ENCODE measurements around the gene MCC.
"Not testable (repeated sequence)": the region's sequence is repeated elsewhere in the genome, so short reads cannot be mapped to it uniquely, and the experiment has no call there.

Gene MCC

GRCh38 chr5:113489299-113489698 is 1.0 kb upstream of the MCC start:
- FAIRE-seq: no peak

- FAIRE-seq: no peak
Observed at GRCh38 chr5:113488645-113489184, 462 bp upstream of the MCC start.

GRCh38 chr5:113487416-113487780 is 855 bp downstream of the MCC start:
- no peak for FAIRE-seq

- FAIRE-seq: no peak
Observed at GRCh38 chr5:113480243-113480642, 8.0 kb downstream of the MCC start.

GRCh38 chr5:113478691-113479090 is 9.6 kb downstream of the MCC start:
- no peak for FAIRE-seq

GRCh38 chr5:113474100-113474728 is 14.0 kb downstream of the MCC start:
- no peak for FAIRE-seq

- FAIRE-seq: no peak
Observed at GRCh38 chr5:113463032-113463431, 25.2 kb downstream of the MCC start.

- FAIRE-seq: not testable (repeated sequence)
Observed at GRCh38 chr5:113457106-113457505, 31.1 kb downstream of the MCC start.

GRCh38 chr5:113452941-113453340 is 35.3 kb downstream of the MCC start:
- FAIRE-seq: no peak

- FAIRE-seq: no peak
Observed at GRCh38 chr5:113451797-113452196, 36.5 kb downstream of the MCC start.

- FAIRE-seq: no peak
Observed at GRCh38 chr5:113450929-113451328, 37.3 kb downstream of the MCC start.

- no peak for FAIRE-seq
Observed at GRCh38 chr5:113450462-113450861, 37.8 kb downstream of the MCC start.

GRCh38 chr5:113448252-113448651 is 40.0 kb downstream of the MCC start:
- no peak for FAIRE-seq

GRCh38 chr5:113447498-113448050 is 40.7 kb downstream of the MCC start:
- no peak for FAIRE-seq

GRCh38 chr5:113446358-113446927 is 41.8 kb downstream of the MCC start:
- no peak for FAIRE-seq

- no peak for FAIRE-seq
Observed at GRCh38 chr5:113437111-113437510, 51.1 kb downstream of the MCC start.

- FAIRE-seq: no peak
Observed at GRCh38 chr5:113435575-113435974, 52.7 kb downstream of the MCC start.

GRCh38 chr5:113434889-113435288 is 53.4 kb downstream of the MCC start, which contains the start of gene TSSK1B:
Gene TSSK1B, minus strand, starts transcription at chr5:113434989. Its CDS starts 150 bp downstream, at chr5:113434839.
- no peak for FAIRE-seq

GRCh38 chr5:113433862-113434612 is 54.2 kb downstream of the MCC start:
- no peak for FAIRE-seq

- FAIRE-seq: no peak
Observed at GRCh38 chr5:113433071-113433470, 55.2 kb downstream of the MCC start.

GRCh38 chr5:113427871-113428574 is 60.2 kb downstream of the MCC start:
- no peak for FAIRE-seq

GRCh38 chr5:113425909-113426308 is 62.3 kb downstream of the MCC start:
- no peak for FAIRE-seq

GRCh38 chr5:113421693-113422092 is 66.6 kb downstream of the MCC start:
- no peak for FAIRE-seq
